Measurements from ENCODE around the gene HK2. TPM values are rescaled to one million over a fixed set of nuclear protein-coding genes. Genes with fewer than 3 reads are reported as not detected.

HK2 gene
- total RNA-seq, 2 experiments from 2014 or later = 53.5 to 53.7 TPM

DNA sequence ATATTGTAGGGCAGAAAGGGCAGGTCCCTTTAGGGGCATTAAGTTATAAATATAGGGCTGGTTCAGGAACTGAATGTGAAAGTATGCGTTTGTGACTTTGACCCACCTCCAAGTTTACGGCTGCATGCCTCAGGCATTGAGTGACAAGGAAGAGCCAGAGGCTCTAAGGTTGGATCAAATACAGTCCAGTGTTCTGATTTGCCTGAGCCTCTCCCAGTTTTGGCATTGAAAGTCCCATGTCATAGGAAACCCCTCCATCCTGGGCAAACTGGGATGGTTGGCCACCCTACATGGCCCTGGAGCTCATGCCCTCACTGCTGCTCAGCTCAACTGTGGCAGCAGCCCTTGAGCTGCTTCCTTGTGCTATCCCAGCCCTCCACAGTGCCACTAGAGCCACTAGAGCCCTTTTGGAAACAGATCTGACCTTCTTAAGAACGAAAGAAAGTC lies 29.9 kb downstream of the HK2 start:
- peaks cover 11% of the 10 kb centered on the region for H3K4me1 Mint-ChIP-seq (ENCODE audit: low read depth)
- H3K36me3 Mint-ChIP-seq = peaks cover 16% of the 10 kb centered on the region
- ChIA-PET CTCF (no interaction called here), POLR2A (no interaction called here)
- H3K9me3 Mint-ChIP-seq = no peaks in the 10 kb centered on the region
- intact Hi-C loops (cut with micrococcal nuclease) = no loop called here
- no peak for DNase-seq
- no peak overlapping the region for H3K27ac Mint-ChIP-seq
- H3K27me3 Mint-ChIP-seq = no peaks in the 10 kb centered on the region
- H3K4me3 Mint-ChIP-seq = no peak overlapping the region

DNA sequence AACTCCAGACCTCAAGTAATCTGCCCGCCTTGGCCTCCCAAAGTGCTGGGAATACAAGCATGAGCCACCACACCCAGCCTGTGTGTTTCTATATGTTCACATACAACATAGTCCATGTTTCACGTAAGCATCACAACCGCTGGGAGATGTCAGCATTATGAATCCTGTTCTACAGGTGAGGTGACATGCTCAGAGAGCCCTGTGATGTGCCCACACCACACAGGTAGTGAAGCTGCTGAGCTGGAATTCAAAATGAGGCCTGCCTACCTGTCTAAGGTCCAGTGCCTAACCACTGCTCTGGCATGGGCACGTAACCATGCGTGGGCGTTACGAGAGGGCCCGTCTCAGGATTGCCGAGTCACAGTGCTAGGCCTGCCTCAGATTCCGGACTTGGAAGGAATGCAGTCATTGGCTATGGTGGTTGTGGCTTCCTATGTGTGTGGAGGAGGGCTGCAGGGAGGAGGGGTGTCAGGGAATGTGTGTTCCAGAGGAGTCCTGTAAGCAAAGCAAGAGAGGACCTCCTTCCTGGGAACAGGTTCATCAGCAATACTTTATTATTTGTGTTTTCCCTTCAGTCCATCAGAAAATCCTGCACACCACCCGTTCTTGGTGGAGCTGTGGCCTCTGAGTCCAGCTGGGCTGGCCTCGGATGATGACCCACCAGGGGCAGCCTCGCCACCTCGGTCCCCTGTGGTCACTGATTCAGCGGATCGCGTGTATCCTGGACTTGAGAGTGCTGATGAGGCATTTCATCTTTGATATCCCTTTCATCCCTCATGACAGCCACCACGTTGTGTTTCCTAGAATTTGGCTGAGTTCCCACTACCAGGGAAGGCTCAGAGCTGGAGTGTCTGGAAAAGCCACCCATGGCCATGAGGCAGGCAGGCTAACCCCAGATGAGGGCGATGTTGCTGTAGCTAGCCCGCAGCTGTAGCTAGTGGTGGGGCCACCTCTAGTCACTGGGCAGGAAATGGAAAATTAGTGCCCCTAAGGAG lies 31.1 kb downstream of the HK2 start:
- Mint-ChIP-seq H3K27ac (no peak overlapping the region), H3K9me3 (no peaks in the 10 kb centered on the region), H3K4me1 (ENCODE audit: low read depth) (peaks cover 11% of the 10 kb centered on the region), H3K27me3 (no peaks in the 10 kb centered on the region), H3K36me3 (peaks cover 18% of the 10 kb centered on the region), H3K4me3 (no peak overlapping the region)
- ChIA-PET POLR2A (no interaction called here), CTCF (no interaction called here)
- DNase-seq = no peak
- intact Hi-C loops (cut with micrococcal nuclease) = no loop called here

DNA sequence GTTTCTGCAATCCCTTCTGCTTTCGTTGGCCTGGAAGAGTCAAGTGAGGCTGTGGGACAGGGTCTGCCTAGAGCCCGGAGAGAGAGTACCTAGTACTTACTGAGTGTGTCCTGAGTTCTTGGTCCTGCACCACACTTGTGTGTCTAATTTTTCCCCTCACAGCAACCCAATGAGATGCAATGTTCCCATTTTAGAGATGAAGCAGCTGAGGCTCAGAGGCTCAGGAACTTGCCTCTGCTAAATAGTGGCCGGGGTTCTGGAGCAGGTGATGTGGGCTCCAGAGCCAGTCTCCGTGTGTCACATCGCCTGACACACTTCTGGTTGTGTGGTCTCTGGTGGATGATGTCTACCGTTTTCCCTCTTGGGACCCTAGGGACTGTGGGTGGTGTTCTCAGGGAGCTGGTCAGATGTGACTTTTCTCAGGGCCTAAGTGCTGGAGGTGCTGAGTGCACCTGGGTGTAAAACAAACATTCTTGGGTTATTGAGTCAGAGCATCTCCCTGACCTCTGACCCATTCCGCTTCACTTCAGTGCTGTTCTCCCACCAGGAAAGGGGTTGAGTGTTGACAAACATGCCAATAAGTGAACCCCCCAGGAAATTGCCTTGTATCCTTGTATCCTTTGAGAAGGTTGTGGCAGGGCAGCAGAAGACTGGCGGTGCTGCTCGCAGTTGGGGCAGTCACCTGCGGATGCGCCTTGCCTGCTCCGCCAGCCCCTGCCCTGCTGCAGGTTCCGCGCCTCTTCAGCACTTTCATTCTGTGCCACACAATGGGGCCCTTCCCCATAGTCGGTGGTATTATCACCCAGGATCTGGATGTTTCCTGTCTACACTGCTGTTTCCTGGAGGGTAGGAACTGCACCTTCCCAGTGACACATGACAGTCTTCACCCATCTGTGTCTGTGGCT lies 32.1 kb downstream of the HK2 start:
- Mint-ChIP-seq H3K4me3 (no peak overlapping the region), H3K9me3 (no peaks in the 10 kb centered on the region), H3K4me1 (ENCODE audit: low read depth) (peaks cover 11% of the 10 kb centered on the region), H3K27me3 (no peaks in the 10 kb centered on the region), H3K36me3 (peaks cover 18% of the 10 kb centered on the region), H3K27ac (no peak overlapping the region)
- intact Hi-C loops (cut with micrococcal nuclease) = no loop called here
- POLR2A ChIA-PET = no interaction called here
- no peak for DNase-seq
- CTCF ChIA-PET = no interaction called here

DNA sequence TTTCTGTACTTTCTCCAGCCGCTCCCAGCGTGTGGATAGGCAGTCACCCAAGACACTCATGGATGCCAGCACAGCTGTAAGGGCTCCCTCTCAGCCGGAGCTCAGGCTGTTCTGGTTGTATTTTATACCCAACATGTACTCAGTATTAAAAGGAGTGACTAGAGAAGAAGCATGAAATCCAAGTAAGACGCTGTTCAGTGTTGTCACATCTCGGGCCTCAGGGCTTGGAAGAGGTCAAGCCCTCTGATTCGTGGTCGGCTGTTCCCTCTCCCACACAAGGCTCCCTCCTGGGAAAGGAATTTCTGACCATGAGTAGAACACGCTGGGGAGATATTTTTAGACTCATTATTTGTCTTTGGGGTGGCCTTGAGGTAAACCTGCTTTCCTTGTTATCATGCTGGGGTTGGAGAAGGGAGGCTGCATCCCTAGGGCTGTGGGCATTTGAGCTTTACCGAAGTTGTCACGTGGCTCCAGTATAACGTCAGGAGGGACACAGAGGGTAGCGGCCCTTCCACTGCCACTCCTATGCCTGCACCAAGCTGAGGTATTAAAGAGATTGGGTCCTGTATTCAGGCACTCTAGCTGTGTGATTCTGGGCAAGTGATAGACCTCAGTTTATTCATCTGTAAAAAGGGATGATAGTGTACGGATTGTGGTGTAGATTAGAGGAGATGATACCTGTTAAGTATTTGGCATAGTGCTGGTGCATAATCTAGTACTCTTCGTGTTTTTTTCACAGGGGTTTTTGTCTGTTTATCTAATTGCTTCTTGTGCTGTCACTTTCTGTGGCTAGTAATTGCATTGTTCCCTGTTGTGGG lies 34.1 kb downstream of the HK2 start:
- POLR2A ChIA-PET = no interaction called here

DNA sequence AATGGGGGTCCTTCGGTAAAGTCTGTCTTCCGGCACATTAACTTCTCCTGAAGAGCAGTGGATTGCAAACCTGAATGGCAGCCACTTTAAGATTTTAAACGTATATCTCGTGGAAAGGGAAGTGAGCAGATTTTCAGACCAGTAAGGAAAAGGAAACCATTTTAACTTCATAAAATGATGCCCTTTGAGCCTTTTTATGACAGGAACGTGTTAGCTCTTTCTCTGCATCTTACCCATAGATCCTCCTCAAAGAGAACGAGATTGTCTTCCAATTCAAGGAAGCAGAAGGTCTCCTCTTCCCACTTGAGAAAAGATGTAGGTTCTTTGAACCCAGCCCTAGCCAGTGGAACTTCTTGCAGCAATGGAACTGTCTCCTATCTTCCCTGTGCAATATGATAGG lies 35.6 kb downstream of the HK2 start:
- ChIA-PET POLR2A (no interaction called here), CTCF (no interaction called here)
- DNase-seq = no peak
- Mint-ChIP-seq H3K36me3 (peaks cover 30% of the 10 kb centered on the region), H3K27ac (no peak overlapping the region), H3K9me3 (no peaks in the 10 kb centered on the region), H3K27me3 (no peaks in the 10 kb centered on the region), H3K4me3 (no peak overlapping the region), H3K4me1 (ENCODE audit: low read depth) (peaks cover 4% of the 10 kb centered on the region)
- intact Hi-C loops (cut with micrococcal nuclease) = no loop called here

More for the DNA sequence above, 34.1 kb downstream of the HK2 start:
- CTCF ChIA-PET = no interaction called here
- intact Hi-C loops (cut with micrococcal nuclease) = no loop called here
- no peaks in the 10 kb centered on the region for H3K27me3 Mint-ChIP-seq
- no peak for DNase-seq
- no peak overlapping the region for H3K27ac Mint-ChIP-seq
- no peaks in the 10 kb centered on the region for H3K9me3 Mint-ChIP-seq
- peaks cover 4% of the 10 kb centered on the region for H3K4me1 Mint-ChIP-seq (ENCODE audit: low read depth)
- H3K36me3 Mint-ChIP-seq = peaks cover 18% of the 10 kb centered on the region
- H3K4me3 Mint-ChIP-seq = no peak overlapping the region

DNA sequence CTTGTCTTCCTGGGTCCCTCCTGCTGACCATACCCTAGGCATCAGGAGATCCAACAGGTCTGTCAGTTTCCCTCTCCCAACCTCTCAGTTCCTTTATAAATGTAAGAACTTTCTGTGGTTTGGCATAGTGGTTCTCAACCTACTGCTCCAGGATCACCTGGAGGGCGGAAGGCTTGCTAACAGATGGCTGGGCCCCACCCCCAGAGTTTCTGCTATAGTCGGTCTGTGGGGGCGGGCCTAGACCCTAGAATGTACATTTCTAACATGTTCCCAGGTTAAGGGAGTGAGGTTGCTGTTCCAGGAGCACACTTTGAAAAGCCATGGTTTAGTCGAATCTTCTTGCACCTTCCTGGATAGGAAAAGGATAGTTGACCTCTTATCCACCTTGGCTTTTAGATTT lies 37.0 kb downstream of the HK2 start:
- Mint-ChIP-seq H3K27ac (no peak overlapping the region), H3K4me3 (no peak overlapping the region), H3K9me3 (no peaks in the 10 kb centered on the region), H3K4me1 (ENCODE audit: low read depth) (peaks cover 4% of the 10 kb centered on the region), H3K36me3 (peaks cover 37% of the 10 kb centered on the region), H3K27me3 (no peaks in the 10 kb centered on the region)
- intact Hi-C loops (cut with micrococcal nuclease) = no loop called here
- DNase-seq = no peak
- POLR2A ChIA-PET = no interaction called here
- CTCF ChIA-PET = interaction anchor here (1.0 kb wide), 1 partner anchor 155 kb away, joined by 4 read pairs; no protein-coding TSS in a partner anchor

DNA sequence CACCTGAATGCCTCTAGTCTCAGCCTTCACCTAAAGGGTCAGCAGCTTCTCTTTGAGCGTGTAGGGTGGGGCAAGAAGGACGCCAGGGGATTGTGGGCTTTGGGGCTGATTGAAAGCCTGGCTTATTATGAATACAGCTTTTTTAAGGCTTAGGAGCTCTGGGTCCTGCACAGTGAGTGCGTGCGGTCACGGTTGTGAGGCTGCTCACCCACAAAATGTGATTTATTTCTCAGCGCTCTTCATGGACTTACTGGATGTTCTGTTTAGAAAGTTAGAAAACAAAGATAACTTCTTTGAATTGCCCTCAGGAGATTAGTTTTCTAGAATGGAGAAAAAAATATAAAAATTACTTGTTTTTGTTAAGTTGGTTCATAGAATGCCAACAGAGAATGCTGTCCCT lies 37.5 kb downstream of the HK2 start:
- Mint-ChIP-seq H3K27ac (no peak overlapping the region), H3K4me3 (no peak overlapping the region), H3K4me1 (ENCODE audit: low read depth) (peaks cover 3% of the 10 kb centered on the region), H3K27me3 (no peaks in the 10 kb centered on the region), H3K9me3 (no peaks in the 10 kb centered on the region), H3K36me3 (peaks cover 42% of the 10 kb centered on the region)
- CTCF ChIA-PET = no interaction called here
- POLR2A ChIA-PET = no interaction called here
- DNase-seq = no peak
- intact Hi-C loops (cut with micrococcal nuclease) = no loop called here

DNA sequence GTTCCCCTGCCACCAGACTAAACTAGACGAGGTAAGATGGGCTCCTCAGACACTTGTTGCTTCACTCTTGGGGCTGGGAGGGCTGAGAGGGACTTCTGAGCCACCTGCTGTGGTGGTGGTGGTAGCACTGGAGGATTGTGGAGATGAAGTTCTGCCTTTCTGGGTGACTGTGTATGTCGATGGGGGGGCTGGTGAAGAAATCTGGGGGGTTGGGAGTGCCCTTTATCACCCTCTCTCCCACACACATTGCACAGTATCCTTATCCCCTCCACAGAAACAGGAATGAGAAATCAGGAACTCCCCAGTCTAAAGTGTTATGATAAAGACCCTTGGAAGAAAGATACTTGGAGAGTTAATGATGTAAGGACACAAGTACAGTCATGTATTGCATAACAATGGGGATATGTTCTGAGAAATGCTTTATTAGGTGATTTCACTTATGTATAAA lies 38.5 kb downstream of the HK2 start:
- intact Hi-C loops (cut with micrococcal nuclease) = no loop called here
- CTCF ChIA-PET = interaction anchor here (6.8 kb wide), 1 partner anchor 158 kb away, joined by 114 read pairs; no protein-coding TSS in a partner anchor
- no peaks in the 10 kb centered on the region for H3K9me3 Mint-ChIP-seq

DNA sequence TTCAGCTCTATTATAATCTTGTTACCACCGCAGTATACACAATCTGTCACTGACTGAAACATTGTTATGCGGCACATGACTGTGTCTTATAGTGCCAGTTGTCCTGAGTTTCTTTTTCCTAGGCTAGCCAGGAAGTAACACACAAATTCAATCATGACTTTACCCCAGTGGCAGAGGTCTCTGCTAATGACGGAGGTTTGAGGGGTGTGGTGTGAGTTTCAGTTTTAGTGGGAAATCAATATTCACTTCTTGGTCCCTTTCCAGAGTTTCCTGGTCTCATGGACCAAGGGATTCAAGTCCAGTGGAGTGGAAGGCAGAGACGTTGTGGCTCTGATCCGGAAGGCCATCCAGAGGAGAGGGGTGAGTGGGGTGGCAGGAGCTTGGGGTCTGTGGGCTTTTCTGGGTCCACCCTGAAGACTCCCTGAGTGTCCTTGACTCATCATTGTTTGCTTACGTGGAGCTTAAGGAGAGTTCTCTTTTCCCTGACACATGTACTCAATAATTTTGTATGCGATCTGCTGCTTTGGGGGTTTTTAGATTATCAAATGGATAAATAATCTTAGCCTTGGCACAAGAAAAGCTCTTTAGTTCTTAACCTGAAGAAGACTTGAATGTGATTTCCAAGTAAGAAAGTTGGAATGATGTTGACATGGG lies 39.2 kb downstream of the HK2 start:
- Mint-ChIP-seq H3K4me3 (no peak overlapping the region), H3K27me3 (no peaks in the 10 kb centered on the region), H3K27ac (no peak overlapping the region), H3K9me3 (no peaks in the 10 kb centered on the region), H3K4me1 (ENCODE audit: low read depth) (no peaks in the 10 kb centered on the region), H3K36me3 (peaks cover 48% of the 10 kb centered on the region)
- intact Hi-C loops (cut with micrococcal nuclease) = no loop called here
- no peak for DNase-seq
- POLR2A ChIA-PET = no interaction called here
- CTCF ChIA-PET = interaction anchor here (5.3 to 6.8 kb wide), 2 partner anchors 37 to 159 kb away, joined by 42 to 114 read pairs; no protein-coding TSS in a partner anchor

More for the DNA sequence above, 38.5 kb downstream of the HK2 start:
- POLR2A ChIA-PET = no interaction called here
- no peak for DNase-seq
- H3K36me3 Mint-ChIP-seq = peaks cover 48% of the 10 kb centered on the region
- H3K27me3 Mint-ChIP-seq = no peaks in the 10 kb centered on the region
- no peak overlapping the region for H3K4me3 Mint-ChIP-seq
- no peak overlapping the region for H3K27ac Mint-ChIP-seq
- no peaks in the 10 kb centered on the region for H3K4me1 Mint-ChIP-seq (ENCODE audit: low read depth)

DNA sequence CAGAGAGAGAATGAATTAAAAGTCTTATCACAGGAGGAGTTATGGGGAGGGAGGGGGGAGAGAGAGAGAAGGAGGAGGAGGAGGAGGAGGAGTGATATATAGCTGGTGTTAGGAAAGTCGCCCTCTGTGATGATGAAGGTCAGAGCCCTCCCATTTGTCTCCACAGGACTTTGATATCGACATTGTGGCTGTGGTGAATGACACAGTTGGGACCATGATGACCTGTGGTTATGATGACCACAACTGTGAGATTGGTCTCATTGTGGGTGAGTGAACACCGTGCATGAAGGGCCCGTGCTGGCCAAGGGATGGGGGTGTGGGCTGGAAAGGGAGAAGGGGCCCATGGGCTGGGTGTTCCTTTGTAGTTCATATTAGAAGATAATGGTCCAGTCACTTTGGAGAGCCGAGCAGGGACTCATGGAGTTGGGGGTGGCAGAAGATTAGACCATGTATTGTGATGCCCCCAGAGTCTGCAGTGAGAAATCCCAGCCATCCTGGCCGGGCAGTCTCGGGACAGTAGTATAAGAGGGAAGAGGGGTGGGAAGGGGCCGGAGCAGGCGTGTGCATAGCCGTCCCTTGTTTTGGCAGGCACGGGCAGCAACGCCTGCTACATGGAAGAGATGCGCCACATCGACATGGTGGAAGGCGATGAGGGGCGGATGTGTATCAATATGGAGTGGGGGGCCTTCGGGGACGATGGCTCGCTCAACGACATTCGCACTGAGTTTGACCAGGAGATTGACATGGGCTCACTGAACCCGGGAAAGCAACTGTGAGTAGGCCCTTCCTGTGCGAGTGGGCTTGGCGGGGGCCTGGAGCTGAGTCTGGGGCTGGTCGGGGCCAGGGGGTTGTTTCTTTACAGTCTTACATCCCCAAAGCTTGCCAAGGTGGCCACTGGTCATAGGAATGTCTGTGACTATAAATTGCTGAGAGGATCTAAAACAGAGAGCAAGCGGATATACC lies 40.0 kb downstream of the HK2 start:
- intact Hi-C loops (cut with micrococcal nuclease) = no loop called here
- Mint-ChIP-seq H3K27me3 (no peaks in the 10 kb centered on the region), H3K4me3 (no peak overlapping the region), H3K4me1 (ENCODE audit: low read depth) (no peaks in the 10 kb centered on the region), H3K9me3 (no peaks in the 10 kb centered on the region), H3K36me3 (peaks cover 45% of the 10 kb centered on the region), H3K27ac (no peak overlapping the region)
- ChIA-PET CTCF (interaction anchor here (1.6 to 6.8 kb wide), 5 partner anchors 38 to 186 kb away, joined by 4 to 114 read pairs (median 18); no protein-coding TSS in a partner anchor), POLR2A (no interaction called here)
- no peak for DNase-seq
